ENCODE results near the gene TMEM91. TPM values are rescaled to one million over a fixed set of nuclear protein-coding genes. Genes with fewer than 3 reads are reported as not detected.
A peak's percentile ranks its signal among the peaks of the same experiment; 100 is the strongest.

Gene TMEM91
- total and polyA plus RNA-seq, 2 of the 13 experiments (the other 11 are each of a cell fraction or from before 2014, with no cell fraction given), result 6.3 to 10.3 TPM

DNA sequence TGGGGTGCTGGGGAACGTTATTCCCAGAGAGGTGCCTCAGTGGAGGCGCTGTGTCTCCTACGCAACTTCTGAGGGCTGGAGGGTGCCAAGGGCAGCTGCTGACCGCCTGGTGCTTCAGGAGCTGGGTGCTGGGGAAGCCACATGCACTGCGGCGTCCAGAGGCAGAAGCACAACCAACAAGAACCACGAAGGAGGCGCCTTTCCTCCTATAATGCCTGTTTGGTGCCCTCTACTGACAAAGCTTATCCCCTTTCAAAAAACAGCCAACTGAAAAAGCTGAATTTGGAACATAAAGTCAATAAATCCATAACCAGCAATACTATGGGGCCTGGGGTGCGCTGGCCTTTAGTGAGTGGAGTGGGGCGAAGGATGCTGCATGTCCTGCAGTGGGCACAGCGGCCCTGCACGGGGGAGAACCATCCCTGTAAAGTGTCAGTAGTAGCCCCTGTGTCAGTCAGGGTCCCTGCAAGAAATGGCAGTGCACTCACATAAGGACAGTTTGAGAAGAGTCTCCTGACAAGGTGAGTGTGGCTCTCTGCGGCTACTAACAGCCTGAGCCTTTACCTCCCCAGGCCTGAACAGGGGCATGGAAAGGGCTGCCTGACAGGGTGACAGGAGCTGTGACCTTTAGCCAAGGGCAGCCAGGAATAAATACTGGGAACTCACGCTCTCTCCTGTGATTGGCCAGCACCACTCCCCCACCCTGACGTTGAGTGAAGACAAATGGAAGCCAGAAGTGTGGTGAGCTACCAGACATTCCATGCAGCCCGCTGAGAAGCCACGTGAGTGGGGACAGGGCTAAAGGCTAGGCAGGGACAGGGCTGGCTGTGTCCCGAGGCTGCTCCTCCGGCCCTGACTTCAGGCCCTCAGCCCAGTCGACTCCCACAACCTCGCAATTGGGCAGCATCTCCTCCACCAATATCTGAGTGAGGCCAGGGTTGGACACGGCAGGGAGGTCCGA is 55.4 kb downstream of the TMEM91 start:
- Histone ChIP-seq H3K9ac (ENCODE audit: insufficient read depth, low read depth, low read length) (no peak overlapping the region), H3K36me3 (replicated peaks in 1 of 2; ENCODE audit: control insufficient read depth in 1 of 2, insufficient read depth in 2 of 2, low read length in 2 of 2) (peaks cover 11 to 25% of the 10 kb centered on the region in 2 experiments; a peak in 4 of 5 replicates), H3K4me1 (ENCODE audit: insufficient read depth, low read length) (peaks cover 33% of the 10 kb centered on the region), H3K79me2 (ENCODE audit: insufficient read depth, low read length) (no peaks in the 10 kb centered on the region), H3K4me3 (replicated peaks in 1 of 3; ENCODE audit: insufficient read depth in 1 of 3, low read depth in 2 of 3, low read length in 3 of 3) (no peak overlapping the region), H3K9me3 (ENCODE audit: low read length) (no peaks in the 10 kb centered on the region), H3K27me3 (ENCODE audit: control insufficient read depth in 1 of 2, insufficient read depth in 2 of 2, low read length in 2 of 2) (no peaks in the 10 kb centered on the region), H3K27ac (ENCODE audit: extremely low read length, insufficient read depth, low read length) (no peak overlapping the region), H2AFZ (ENCODE audit: low read length) (no peak overlapping the region), H4K20me1 (ENCODE audit: insufficient read depth, low read length) (no peaks in the 10 kb centered on the region), H3K4me2 (ENCODE audit: low read depth, low read length) (no peak overlapping the region)
- in situ Hi-C loops (cut with HindIII; ENCODE audit: extremely low pct_ligation_motif_present, low pct_unique_long_range_greater_than_20kb) (no loop called here), intact Hi-C loops (cut with micrococcal nuclease; ENCODE audit: unreplicated experiment) (no loop called here)
- POLR2A ChIA-PET, result interaction anchor here (0.6 to 1.9 kb wide), 4 partner anchors 8 to 95 kb away, joined by 3 to 9 read pairs (median 4); partner anchors contain the start of genes B9D2 and DMAC2
- FAIRE-seq (peak; percentile 8), ATAC-seq (no peak), DNase-seq (ENCODE audit: low spot score) (peak; percentile 24)
- TSS peak; percentile 28 for BruUV-seq (replicated peaks)
- CTCF ChIA-PET (ENCODE audit: low intra/inter-chr PET ratio, low total read pairs), result interaction anchor here (1.4 kb wide), 1 partner anchor 110 kb away, joined by 4 read pairs; no protein-coding TSS in a partner anchor
- 85% methylated on average over 20 of the region's 23 CpGs for WGBS (ENCODE audit: low lambda C conversion rate)
- TF ChIP-seq ZNF329 (CRISPR knock-in tag; IDR thresholded peaks at IDR 0.05; ENCODE audit: low read depth) (no peak), PHF21A (CRISPR knock-in tag; IDR thresholded peaks at IDR 0.05) (0 out of 2 replicates have a peak, but pooled peaks have one; percentile 22), NFYB (CRISPR knock-in tag; IDR thresholded peaks at IDR 0.05) (0 out of 2 replicates have a peak, but pooled peaks have one; percentile 24), STAG1 (CRISPR knock-in tag; IDR thresholded peaks at IDR 0.05) (peak; percentile 57), RBM22 (optimal IDR thresholded peaks at IDR 0.05; ENCODE audit: low read length) (peak; percentile 44), POLR2A (IDR thresholded peaks at IDR 0.05; ENCODE audit: insufficient read depth in 1 of 2, low read depth in 2 of 2, low read length in 2 of 2) (0 out of 4 replicates have a peak, but pooled peaks of 1 of the 2 experiments have one; percentile 17), SIN3B (IDR thresholded peaks at IDR 0.05; ENCODE audit: low read length) (no peak)
- TF ChIP-seq, protein P1, sequence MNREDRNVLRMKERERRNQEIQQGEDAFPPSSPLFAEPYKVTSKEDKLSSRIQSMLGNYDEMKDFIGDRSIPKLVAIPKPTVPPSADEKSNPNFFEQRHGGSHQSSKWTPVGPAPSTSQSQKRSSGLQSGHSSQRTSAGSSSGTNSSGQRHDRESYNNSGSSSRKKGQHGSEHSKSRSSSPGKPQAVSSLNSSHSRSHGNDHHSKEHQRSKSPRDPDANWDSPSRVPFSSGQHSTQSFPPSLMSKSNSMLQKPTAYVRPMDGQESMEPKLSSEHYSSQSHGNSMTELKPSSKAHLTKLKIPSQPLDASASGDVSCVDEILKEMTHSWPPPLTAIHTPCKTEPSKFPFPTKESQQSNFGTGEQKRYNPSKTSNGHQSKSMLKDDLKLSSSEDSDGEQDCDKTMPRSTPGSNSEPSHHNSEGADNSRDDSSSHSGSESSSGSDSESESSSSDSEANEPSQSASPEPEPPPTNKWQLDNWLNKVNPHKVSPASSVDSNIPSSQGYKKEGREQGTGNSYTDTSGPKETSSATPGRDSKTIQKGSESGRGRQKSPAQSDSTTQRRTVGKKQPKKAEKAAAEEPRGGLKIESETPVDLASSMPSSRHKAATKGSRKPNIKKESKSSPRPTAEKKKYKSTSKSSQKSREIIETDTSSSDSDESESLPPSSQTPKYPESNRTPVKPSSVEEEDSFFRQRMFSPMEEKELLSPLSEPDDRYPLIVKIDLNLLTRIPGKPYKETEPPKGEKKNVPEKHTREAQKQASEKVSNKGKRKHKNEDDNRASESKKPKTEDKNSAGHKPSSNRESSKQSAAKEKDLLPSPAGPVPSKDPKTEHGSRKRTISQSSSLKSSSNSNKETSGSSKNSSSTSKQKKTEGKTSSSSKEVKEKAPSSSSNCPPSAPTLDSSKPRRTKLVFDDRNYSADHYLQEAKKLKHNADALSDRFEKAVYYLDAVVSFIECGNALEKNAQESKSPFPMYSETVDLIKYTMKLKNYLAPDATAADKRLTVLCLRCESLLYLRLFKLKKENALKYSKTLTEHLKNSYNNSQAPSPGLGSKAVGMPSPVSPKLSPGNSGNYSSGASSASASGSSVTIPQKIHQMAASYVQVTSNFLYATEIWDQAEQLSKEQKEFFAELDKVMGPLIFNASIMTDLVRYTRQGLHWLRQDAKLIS (CRISPR knock-in tag; IDR thresholded peaks at IDR 0.05), result no peak
- TF ChIP-seq, protein P2, sequence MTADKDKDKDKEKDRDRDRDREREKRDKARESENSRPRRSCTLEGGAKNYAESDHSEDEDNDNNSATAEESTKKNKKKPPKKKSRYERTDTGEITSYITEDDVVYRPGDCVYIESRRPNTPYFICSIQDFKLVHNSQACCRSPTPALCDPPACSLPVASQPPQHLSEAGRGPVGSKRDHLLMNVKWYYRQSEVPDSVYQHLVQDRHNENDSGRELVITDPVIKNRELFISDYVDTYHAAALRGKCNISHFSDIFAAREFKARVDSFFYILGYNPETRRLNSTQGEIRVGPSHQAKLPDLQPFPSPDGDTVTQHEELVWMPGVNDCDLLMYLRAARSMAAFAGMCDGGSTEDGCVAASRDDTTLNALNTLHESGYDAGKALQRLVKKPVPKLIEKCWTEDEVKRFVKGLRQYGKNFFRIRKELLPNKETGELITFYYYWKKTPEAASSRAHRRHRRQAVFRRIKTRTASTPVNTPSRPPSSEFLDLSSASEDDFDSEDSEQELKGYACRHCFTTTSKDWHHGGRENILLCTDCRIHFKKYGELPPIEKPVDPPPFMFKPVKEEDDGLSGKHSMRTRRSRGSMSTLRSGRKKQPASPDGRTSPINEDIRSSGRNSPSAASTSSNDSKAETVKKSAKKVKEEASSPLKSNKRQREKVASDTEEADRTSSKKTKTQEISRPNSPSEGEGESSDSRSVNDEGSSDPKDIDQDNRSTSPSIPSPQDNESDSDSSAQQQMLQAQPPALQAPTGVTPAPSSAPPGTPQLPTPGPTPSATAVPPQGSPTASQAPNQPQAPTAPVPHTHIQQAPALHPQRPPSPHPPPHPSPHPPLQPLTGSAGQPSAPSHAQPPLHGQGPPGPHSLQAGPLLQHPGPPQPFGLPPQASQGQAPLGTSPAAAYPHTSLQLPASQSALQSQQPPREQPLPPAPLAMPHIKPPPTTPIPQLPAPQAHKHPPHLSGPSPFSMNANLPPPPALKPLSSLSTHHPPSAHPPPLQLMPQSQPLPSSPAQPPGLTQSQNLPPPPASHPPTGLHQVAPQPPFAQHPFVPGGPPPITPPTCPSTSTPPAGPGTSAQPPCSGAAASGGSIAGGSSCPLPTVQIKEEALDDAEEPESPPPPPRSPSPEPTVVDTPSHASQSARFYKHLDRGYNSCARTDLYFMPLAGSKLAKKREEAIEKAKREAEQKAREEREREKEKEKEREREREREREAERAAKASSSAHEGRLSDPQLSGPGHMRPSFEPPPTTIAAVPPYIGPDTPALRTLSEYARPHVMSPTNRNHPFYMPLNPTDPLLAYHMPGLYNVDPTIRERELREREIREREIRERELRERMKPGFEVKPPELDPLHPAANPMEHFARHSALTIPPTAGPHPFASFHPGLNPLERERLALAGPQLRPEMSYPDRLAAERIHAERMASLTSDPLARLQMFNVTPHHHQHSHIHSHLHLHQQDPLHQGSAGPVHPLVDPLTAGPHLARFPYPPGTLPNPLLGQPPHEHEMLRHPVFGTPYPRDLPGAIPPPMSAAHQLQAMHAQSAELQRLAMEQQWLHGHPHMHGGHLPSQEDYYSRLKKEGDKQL (CRISPR knock-in tag; IDR thresholded peaks at IDR 0.05; ENCODE audit: low read depth), result no peak

Measured in HepG2 (cell line).